Kidney glomerular epithelial cell (primary cell): ENCODE measurements around the gene SULF2.

ENCODE experiments used
- DNase-seq: peaks from one replicate; lab custom pipeline; 2025; lab: John Stamatoyannopoulos, UW

The SULF2 gene

DNA sequence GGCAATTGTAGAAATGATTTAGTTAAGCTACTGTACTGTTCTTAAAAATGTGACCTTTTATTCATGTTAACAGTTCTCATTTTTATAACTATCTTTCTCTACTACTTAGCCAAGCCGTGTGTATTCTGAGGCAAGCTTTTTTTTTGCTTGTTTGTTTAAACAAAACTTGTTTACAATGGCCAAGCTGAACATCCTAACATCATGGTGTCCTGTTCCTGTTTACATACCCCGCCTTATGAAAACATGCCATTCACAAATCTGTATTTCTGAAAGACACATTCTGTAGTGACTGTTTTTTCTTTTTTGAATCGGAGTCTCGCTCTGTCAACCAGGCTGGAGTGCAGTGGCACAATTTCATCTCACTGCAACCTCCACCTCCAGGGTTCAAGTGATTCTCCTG is 142.7 kb downstream of the SULF2 start:
- no peak for DNase-seq

- DNase-seq = no peak
Observed at GRCh38 chr20:47642118-47642517, 143.2 kb downstream of the SULF2 start.

GRCh38 chr20:47638851-47639250 is 146.4 kb downstream of the SULF2 start:
- DNase-seq = no peak

DNA sequence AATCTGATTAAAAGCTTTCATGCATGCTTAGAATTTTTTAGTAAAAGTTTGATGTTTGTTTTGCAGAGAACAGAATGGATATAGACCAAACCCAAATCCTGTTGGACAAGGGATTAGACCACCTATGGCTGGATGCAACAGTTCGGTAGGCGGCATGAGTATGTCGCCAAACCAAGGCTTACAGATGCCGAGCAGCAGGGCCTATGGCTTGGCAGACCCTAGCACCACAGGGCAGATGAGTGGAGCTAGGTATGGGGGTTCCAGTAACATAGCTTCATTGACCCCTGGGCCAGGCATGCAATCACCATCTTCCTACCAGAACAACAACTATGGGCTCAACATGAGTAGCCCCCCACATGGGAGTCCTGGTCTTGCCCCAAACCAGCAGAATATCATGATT is 150.0 kb downstream of the SULF2 start:
- no peak for DNase-seq

GRCh38 chr20:47631078-47631477 is 154.2 kb downstream of the SULF2 start:
- no peak for DNase-seq

- no peak for DNase-seq
Observed at GRCh38 chr20:47629907-47630306, 155.4 kb downstream of the SULF2 start.

DNA sequence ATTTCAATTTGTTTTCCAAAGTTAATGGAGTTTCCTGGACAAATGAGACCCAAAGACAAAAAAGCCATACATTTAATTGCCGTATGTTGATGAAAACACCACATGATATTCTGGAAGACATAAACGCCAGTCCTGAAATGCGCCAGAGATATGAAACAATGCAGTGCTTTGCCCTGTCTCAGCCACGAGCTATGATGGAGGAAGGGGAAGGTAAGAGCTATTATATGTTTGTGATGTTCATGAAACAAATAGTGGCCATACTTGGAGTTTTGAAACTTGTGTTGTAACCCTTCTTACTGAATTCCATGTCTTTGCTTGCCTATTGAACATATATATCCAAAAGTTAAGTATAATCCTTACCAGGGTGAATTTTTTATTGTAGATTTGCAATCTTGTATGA is 157.7 kb downstream of the SULF2 start:
- DNase-seq = no peak

GRCh38 chr20:47623206-47623605 is 162.1 kb downstream of the SULF2 start:
- DNase-seq = no peak

- DNase-seq = no peak
Observed at GRCh38 chr20:47622118-47622665, 163.1 kb downstream of the SULF2 start.

- peak; percentile 45 for DNase-seq
Observed at GRCh38 chr20:47620808-47621805, 164.2 kb downstream of the SULF2 start.

GRCh38 chr20:47618479-47618878 is 166.8 kb downstream of the SULF2 start:
- DNase-seq = no peak

DNA sequence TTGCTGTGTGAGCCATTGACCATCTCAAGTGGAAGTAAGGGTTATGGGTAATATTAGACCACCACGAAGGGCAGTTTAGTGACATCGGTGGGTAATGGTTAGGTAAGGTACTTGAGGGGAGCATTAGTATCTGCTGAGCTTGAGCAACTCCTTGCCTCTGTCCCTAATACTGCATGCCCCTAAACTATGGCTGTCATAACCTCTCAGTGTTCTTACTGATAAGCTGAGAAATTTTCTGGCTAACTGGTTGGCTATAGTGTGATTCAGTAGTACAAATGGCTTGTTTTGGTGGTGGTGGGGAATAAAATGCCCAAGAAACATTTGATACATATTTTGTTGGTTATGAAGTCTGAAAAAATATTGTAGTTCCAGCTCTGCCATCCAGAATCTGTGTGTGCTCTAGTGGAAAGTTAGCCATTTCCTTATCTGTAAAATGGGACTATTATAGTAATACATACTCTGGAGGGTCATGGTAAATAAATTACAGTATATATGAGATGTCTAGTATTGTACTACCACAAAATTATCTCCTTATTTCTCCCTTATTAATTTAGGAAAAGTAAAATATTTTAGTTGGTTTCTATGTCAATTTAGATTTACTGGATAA is 170.5 kb downstream of the SULF2 start:
- no peak for DNase-seq

- DNase-seq = no peak
Observed at GRCh38 chr20:47612670-47613069, 172.6 kb downstream of the SULF2 start.

DNA sequence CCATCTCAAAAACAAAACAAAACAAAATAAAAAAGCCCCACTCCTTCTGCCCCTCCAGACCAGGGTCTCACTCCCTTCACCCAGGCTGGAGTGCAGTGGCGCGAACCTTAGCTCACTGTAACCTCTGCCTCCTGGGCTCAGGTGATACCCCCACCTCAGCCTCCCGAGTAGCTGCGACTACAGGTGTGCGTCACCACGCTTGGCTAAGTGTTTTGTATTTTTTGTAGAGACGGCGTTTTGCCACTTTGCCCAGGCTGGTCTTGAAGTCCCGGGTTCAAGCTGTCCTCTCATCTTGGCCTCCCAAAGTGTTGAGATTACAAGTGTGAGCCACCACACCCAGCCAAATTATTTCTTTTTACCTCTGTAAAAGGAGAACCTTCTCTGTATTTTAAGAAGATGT is 173.5 kb downstream of the SULF2 start:
- DNase-seq = no peak

GRCh38 chr20:47610945-47611250 is 174.4 kb downstream of the SULF2 start:
- DNase-seq = no peak

- peak; percentile 32 for DNase-seq
Observed at GRCh38 chr20:47610247-47610944, 174.9 kb downstream of the SULF2 start.

DNA sequence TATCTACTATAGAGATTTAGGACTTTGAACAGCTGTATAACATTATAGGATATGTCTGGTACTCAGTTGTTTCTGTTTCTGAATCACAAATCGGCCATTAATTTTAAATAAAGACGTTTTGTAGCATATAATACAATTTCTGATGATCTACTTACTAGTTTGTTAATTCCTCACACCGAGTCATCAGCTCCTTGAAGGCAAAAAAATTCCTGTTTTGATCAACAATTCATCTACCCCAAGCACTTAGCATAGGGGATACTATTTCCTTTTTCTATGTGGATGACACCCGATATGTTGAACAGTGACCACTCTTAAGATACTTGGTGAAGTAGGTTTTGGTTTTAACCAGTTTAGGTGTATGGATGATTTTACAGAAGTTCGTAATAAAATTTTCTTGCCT is 176.3 kb downstream of the SULF2 start:
- DNase-seq = no peak
